Ascending aorta (tissue), 2 donors: ENCODE measurements around the gene MYH14. TPM values are rescaled to one million over a fixed set of nuclear protein-coding genes. Genes with fewer than 3 reads are reported as not detected.

Source experiments
- DNase-seq, 2 donors: peaks; one replicate each; pipeline ENCODE4 v3.0.0-alpha.2; 2019; ENCODE audit warnings: low spot score in 2 of 2
- H3K27ac ChIP-seq, 2 donors: fragments of 200-600 bp; sonication (generic); one replicate each; pipeline ENCODE4 v1.5.1; 2016 to 2017; ENCODE audit warnings: mild to moderate bottlenecking in 1 of 2
- H3K27me3 ChIP-seq: fragments of 200-600 bp; sonication (generic); one replicate; pipeline ENCODE4 v1.5.1; 2017
- H3K36me3 ChIP-seq, 2 donors: fragments of 200-600 bp; sonication (generic); one replicate each; pipeline ENCODE4 v1.5.1; 2016
- H3K4me1 ChIP-seq, 2 donors: fragments of 200-600 bp; sonication (generic); one replicate each; pipeline ENCODE4 v1.5.1; 2016 to 2017; ENCODE audit warnings: mild to moderate bottlenecking in 1 of 2
- H3K4me3 ChIP-seq, 2 donors: fragments of 200-600 bp; sonication (generic); one replicate each; pipeline ENCODE4 v1.5.1; 2016 to 2017; ENCODE audit warnings: mild to moderate bottlenecking in 1 of 2
- H3K9me3 ChIP-seq, 2 donors: fragments of 200-600 bp; sonication (generic); one replicate each; pipeline ENCODE4 v1.5.1; 2016
- CTCF ChIP-seq, 3 experiments: fragments of 200-600 bp in 2 of 3; fragments of 450-650 bp in 1 of 3; sonication (generic) in 2 of 3; IDR thresholded peaks; one replicate each; pipeline ENCODE4 v1.5.1; 2016 to 2019; ENCODE audit warnings: antibody characterized with exemption in 3 of 3, mild to moderate bottlenecking in 1 of 3, moderate library complexity in 1 of 3
- intact Hi-C: fragments of 100-400 bp; cut with DNase I; formaldehyde crosslinking; loops from one replicate; pipeline ENCODE4 v1.15.1; 2023
- total RNA-seq: library from RNA; depleted of rRNA; stranded (reverse); fragments of >200 nt; gene quantifications from one replicate; pipeline ENCODE4 v1.1.0, GENCODE V29; 2016

The MYH14 gene
- total RNA-seq, 1 donor from 2014 or later = 8.6 TPM

GRCh38 chr19:50310759-50311465, 107.5 kb downstream of the MYH14 start:
- no peaks in the 10 kb centered on the region for H3K9me3 ChIP-seq
- no peak overlapping the region for H3K4me3 ChIP-seq
- TF ChIP-seq CTCF (IDR thresholded peaks at IDR 0.05) = no peak
- H3K27ac ChIP-seq = no peak overlapping the region
- peaks cover 12% of the 10 kb centered on the region for H3K27me3 ChIP-seq
- intact Hi-C loops = no loop called here
- DNase-seq = no peak
- H3K36me3 ChIP-seq = no peaks in the 10 kb centered on the region
- no peaks in the 10 kb centered on the region for H3K4me1 ChIP-seq

DNA sequence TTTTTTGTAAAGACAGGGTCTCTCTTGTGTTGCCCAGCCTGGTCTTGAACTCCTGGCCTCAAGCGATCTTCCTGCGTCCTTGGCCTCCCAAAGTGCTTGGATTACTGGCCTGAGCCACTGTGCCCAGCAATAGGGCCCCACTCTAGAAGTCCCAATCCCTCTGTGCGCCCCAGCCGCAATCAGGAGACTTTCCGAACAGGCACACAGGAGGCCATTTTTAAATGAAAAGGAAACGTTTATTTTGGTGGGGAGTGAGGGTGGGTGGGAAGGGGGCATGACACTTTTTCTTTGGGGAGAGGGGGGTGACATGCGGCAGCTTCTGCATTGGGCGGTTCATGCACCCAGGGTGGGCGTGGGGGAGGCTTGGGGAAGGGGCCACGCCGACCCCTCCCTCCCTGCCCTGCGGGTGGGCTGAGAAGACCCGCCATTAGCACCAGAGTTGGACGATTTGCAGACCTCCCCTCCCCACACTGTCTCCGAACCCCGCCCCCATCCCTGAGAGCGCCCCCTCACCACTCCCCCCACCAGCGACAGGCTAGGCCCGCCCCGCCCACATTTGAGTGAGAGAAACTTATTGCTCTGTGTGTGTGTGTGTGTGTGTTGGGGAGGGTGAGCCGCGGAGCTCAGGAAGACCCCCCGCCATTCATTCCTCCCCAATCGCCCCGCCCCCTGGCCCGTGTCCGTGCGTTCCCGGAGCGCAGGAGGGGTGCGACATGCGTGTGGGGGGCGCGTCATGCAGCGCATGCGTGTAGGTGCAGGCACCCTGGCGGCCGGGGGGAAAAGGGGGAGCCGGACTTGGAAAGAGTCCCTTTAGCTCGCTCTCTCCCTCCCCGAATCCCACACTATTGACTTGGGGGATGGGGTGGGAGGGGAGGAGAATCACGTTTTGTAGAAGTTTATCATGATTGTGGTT, 108.6 kb downstream of the MYH14 start:
- H3K4me3 ChIP-seq = no peak overlapping the region

GRCh38 chr19:50312967-50313811, 109.8 kb downstream of the MYH14 start:
- Histone ChIP-seq H3K27me3 (peaks cover 12% of the 10 kb centered on the region), H3K9me3 (no peaks in the 10 kb centered on the region), H3K27ac (no peak overlapping the region), H3K4me3 (no peak overlapping the region), H3K36me3 (no peaks in the 10 kb centered on the region), H3K4me1 (no peaks in the 10 kb centered on the region)
- DNase-seq = no peak
- intact Hi-C loops = no loop called here
- no peak for TF ChIP-seq CTCF (IDR thresholded peaks at IDR 0.05)

More for the DNA sequence above, 108.6 kb downstream of the MYH14 start:
- Histone ChIP-seq H3K4me1 (no peaks in the 10 kb centered on the region), H3K36me3 (no peaks in the 10 kb centered on the region), H3K27me3 (peaks cover 12% of the 10 kb centered on the region), H3K27ac (no peak overlapping the region), H3K9me3 (no peaks in the 10 kb centered on the region)
- TF ChIP-seq CTCF (IDR thresholded peaks at IDR 0.05) = no peak
- DNase-seq = no peak
- intact Hi-C loops = no loop called here

DNA sequence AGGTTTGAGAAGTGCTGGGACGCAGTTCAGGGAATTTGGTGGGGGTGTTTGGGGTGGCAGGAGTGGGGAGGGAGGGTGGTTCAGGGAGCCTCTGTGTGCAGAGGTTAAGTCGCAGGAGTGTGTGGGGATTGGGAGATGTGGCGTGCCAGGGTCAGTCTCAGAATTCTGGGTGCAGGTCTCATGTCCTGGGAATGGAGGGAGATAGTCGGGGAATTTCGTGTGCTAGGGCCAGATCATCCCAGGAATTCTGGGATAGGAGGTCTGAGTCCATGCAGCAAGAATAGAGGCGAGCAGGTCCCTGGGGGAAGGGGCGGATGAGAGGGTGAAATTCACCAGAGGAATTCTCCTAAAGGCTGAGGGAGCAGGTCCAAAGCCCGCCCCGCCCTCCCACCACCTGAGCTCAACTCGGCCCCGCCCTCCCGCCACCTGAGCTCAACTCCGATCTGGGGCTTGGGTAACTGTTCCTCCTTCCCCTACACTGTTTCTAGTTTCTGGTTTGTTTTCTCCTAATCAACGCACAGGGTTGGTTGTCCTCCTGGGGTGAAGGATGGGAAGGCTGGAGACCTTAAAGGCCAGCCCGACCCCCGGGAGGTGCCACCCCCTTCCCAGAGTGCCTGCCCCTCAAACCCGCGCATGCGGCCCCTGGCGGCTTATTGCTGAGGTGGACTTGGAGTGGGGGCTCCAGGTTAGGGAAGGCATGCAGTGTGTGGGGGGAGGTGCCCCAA, 110.6 kb downstream of the MYH14 start:
- no peaks in the 10 kb centered on the region for H3K36me3 ChIP-seq
- no peaks in the 10 kb centered on the region for H3K4me1 ChIP-seq
- peaks cover 12% of the 10 kb centered on the region for H3K27me3 ChIP-seq
- intact Hi-C loops = no loop called here
- no peaks in the 10 kb centered on the region for H3K9me3 ChIP-seq
- DNase-seq = no peak
- H3K27ac ChIP-seq = no peak overlapping the region
- no peak overlapping the region for H3K4me3 ChIP-seq
- no peak for TF ChIP-seq CTCF (IDR thresholded peaks at IDR 0.05)
